H1 (cell line): ENCODE data around the gene WBP1. TPM values are rescaled to one million over a fixed set of nuclear protein-coding genes. Genes with fewer than 3 reads are reported as not detected.

Source experiments
- GTF2F1 ChIP-seq: IDR thresholded peaks from 2 replicates; pipeline ENCODE4 v1.6.1; 2012; ENCODE audit warnings: low read depth, low read length, improper control_type of control experiment, borderline replicate concordance
- KDM4A ChIP-seq: IDR thresholded peaks from one replicate; pipeline ENCODE4 v1.7.1; 2012; ENCODE audit warnings: low read depth, mild to moderate bottlenecking, moderate library complexity, low read length, inconsistent platforms; ENCODE audit not compliant: severe bottlenecking
- RXRA ChIP-seq: IDR thresholded peaks from 2 replicates; pipeline ENCODE4 v1.6.1; 2011; ENCODE audit warnings: low read depth, mild to moderate bottlenecking, low read length, moderate library complexity; ENCODE audit not compliant: insufficient read depth
- SP4 ChIP-seq: IDR thresholded peaks from 2 replicates; pipeline ENCODE4 v1.6.1; 2012; ENCODE audit warnings: low read length, inconsistent platforms
- YY1 ChIP-seq: IDR thresholded peaks from 2 replicates; pipeline ENCODE4 v1.6.1; 2011; ENCODE audit warnings: low read depth, mild to moderate bottlenecking, low read length
- polyA plus RNA-seq, 7 experiments: library from polyadenylated mRNA; depleted of rRNA in 3 of 7; stranded (reverse) in 5 of 7; unstranded in 2 of 7; fragments of >200 nt in 5 of 7; fragments of 200-250 nt in 2 of 7; gene quantifications; 1 replicate in 5 of 7; 2 replicates in 1 of 7; 4 replicates in 1 of 7; pipeline versions ENCODE4 v1.2.1 to v1.2.3, GENCODE V29; 2011 to 2013; ENCODE audit warnings: missing spikeins in 2 of 7, mixed read lengths in 2 of 7
- total RNA-seq: library from RNA; stranded (reverse); fragmentation: NEBNext Ultra II Directional; extraction: Animal tissue kit (Norgen Biotek cat#: 25700); gene quantifications from 2 replicates; pipeline ENCODE4 v1.2.1, GENCODE V29; 2021

Gene WBP1
- total and polyA plus RNA-seq, 2 of the 8 experiments (the other 6 are each of a cell fraction or from before 2014, with no cell fraction given) = 57.2 to 190 TPM

GRCh38 chr2:74414881-74415761 is 43.1 kb upstream of the WBP1 start (continued):
- no peak for TF ChIP-seq KDM4A
- no peak for TF ChIP-seq YY1
- TF ChIP-seq SP4 = no peak
- no peak for TF ChIP-seq GTF2F1
- TF ChIP-seq RXRA = no peak
